Astrocyte of the cerebellum (primary cell): Measurements from ENCODE around the gene MYLK.

Source experiments
- DNase-seq: peaks from one replicate; pipeline ENCODE4 v3.0.0-alpha.2; 2011; ENCODE audit warnings: low read depth
- H3K4me3 ChIP-seq: 2 replicates; pipeline ENCODE4 v1.5.1; 2011; ENCODE audit warnings: mild to moderate bottlenecking, low read depth, low read length, moderate library complexity
- in situ Hi-C: cut with HindIII; loops from 2 replicates; pipeline ENCODE4 v1.10.0; 2017; ENCODE audit warnings: low sequenced_read_pairs
- TF ChIP-seq, protein P1 (sequence below): IDR thresholded peaks from 2 replicates; pipeline ENCODE4 v1.5.1; 2012; ENCODE audit warnings: low read length, low read depth, moderate library complexity, mild to moderate bottlenecking; ENCODE audit errors: missing control alignments

The MYLK gene

DNA sequence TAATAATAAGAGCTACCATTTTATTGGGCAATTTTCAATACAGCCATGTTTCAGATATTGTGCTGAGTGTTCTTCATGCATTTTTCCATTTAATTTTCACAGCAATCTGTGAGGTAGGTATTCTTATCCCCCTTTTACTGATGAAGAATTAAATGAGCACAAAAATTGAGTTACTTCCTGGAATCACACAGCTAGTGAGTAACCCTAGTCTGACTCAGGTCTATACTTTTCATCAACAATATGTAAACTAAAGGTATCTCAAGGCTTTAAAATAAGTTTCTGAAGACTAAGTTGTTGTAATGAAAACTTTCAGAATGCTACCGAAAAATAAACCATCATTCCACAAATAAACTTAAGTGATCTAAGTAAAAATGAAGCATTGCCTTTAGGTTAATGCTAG lies 321.6 kb downstream of the MYLK start:
- no peak overlapping the region for H3K4me3 ChIP-seq
- TF ChIP-seq, protein P1, sequence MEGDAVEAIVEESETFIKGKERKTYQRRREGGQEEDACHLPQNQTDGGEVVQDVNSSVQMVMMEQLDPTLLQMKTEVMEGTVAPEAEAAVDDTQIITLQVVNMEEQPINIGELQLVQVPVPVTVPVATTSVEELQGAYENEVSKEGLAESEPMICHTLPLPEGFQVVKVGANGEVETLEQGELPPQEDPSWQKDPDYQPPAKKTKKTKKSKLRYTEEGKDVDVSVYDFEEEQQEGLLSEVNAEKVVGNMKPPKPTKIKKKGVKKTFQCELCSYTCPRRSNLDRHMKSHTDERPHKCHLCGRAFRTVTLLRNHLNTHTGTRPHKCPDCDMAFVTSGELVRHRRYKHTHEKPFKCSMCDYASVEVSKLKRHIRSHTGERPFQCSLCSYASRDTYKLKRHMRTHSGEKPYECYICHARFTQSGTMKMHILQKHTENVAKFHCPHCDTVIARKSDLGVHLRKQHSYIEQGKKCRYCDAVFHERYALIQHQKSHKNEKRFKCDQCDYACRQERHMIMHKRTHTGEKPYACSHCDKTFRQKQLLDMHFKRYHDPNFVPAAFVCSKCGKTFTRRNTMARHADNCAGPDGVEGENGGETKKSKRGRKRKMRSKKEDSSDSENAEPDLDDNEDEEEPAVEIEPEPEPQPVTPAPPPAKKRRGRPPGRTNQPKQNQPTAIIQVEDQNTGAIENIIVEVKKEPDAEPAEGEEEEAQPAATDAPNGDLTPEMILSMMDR = no peak
- DNase-seq = no peak
- in situ Hi-C loops = loop anchor here (25.0 kb wide), 1 partner anchor 225 kb away; no protein-coding TSS in a partner anchor

DNA sequence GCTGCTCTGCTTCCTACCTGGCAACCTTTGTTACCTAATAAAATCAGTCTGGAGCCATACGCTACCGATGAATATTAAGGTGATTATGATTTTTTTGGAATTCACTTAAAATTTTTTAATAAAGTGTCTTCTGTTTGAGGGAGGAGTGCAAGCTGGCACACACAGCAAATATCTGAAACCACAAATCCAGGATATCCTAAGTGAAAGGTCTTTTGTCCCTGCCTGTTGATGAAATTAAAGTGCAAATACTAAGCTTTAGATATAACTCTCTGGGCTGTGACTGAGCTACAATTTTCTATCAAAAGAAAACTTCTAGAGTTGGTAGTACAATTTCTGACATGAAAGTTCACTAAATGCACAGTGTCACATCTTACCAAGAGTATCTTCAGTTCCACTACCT lies 322.9 kb downstream of the MYLK start:
- DNase-seq = no peak
- TF ChIP-seq, protein P1 = no peak
- no peak overlapping the region for H3K4me3 ChIP-seq
- in situ Hi-C loops = loop anchor here (25.0 kb wide), 1 partner anchor 224 kb away; no protein-coding TSS in a partner anchor
